ENCODE data around the gene C16orf92. TPM values are rescaled to one million over a fixed set of nuclear protein-coding genes. Genes with fewer than 3 reads are reported as not detected.
A peak's percentile ranks its signal among the peaks of the same experiment; 100 is the strongest.
"Not testable (repeated sequence)": the region's sequence is repeated elsewhere in the genome, so short reads cannot be mapped to it uniquely, and the experiment has no call there.

C16orf92 gene
- total RNA-seq, 1 donor from 2014 or later, result not detected

- DNase-seq (ENCODE audit: low spot score), result no peak
These were observed 4.8 kb downstream of the C16orf92 start for GRCh38 chr16:30027588-30028437.

GRCh38 chr16:30028438-30029076 is 5.6 kb downstream of the C16orf92 start:
- DNase-seq (ENCODE audit: low spot score), result no peak

- DNase-seq (ENCODE audit: low spot score), result no peak
These were observed 7.2 kb downstream of the C16orf92 start for GRCh38 chr16:30030011-30030685.

- no peak for DNase-seq (ENCODE audit: low spot score)
These were observed 7.9 kb downstream of the C16orf92 start, which contains the start of gene TLCD3B for GRCh38 chr16:30030841-30031413. Gene TLCD3B, minus strand, starts transcription at chr16:30031271. Its CDS starts 744 bp downstream, at chr16:30030527.

GRCh38 chr16:30031477-30031918 is 8.5 kb downstream of the C16orf92 start:
- no peak for DNase-seq (ENCODE audit: low spot score)

GRCh38 chr16:30032083-30032819 is 9.3 kb downstream of the C16orf92 start:
- peak; percentile 57 for DNase-seq (ENCODE audit: low spot score)

GRCh38 chr16:30033270-30033669 is 10.3 kb downstream of the C16orf92 start:
- DNase-seq (ENCODE audit: low spot score), result no peak

GRCh38 chr16:30040221-30040620 is 17.2 kb downstream of the C16orf92 start:
- DNase-seq (ENCODE audit: low spot score), result no peak

GRCh38 chr16:30040690-30041089 is 17.7 kb downstream of the C16orf92 start:
- not testable (repeated sequence) for DNase-seq (ENCODE audit: low spot score)

- no peak for DNase-seq (ENCODE audit: low spot score)
These were observed 18.8 kb downstream of the C16orf92 start for GRCh38 chr16:30041841-30042240.

- no peak for DNase-seq (ENCODE audit: low spot score)
These were observed 23.2 kb downstream of the C16orf92 start for GRCh38 chr16:30046178-30046577.

GRCh38 chr16:30046588-30046987 is 23.6 kb downstream of the C16orf92 start:
- DNase-seq (ENCODE audit: low spot score), result no peak

GRCh38 chr16:30049871-30050270 is 26.9 kb downstream of the C16orf92 start:
- no peak for DNase-seq (ENCODE audit: low spot score)

- DNase-seq (ENCODE audit: low spot score), result no peak
These were observed 28.5 kb downstream of the C16orf92 start for GRCh38 chr16:30051518-30051917.

- peak; percentile 94 for DNase-seq (ENCODE audit: low spot score)
These were observed 29.8 kb downstream of the C16orf92 start for GRCh38 chr16:30052671-30053372.

- no peak for DNase-seq (ENCODE audit: low spot score)
These were observed 30.5 kb downstream of the C16orf92 start for GRCh38 chr16:30053376-30054015.

GRCh38 chr16:30054451-30054850 is 31.5 kb downstream of the C16orf92 start:
- no peak for DNase-seq (ENCODE audit: low spot score)

GRCh38 chr16:30054959-30055553 is 32.1 kb downstream of the C16orf92 start:
- peak; percentile 41 for DNase-seq (ENCODE audit: low spot score)

- no peak for DNase-seq (ENCODE audit: low spot score)
These were observed 37.3 kb downstream of the C16orf92 start for GRCh38 chr16:30060346-30060745.

Measured in mucosa of gallbladder (tissue), 1 donor.